B cell (primary cell): Measurements from ENCODE around the gene ZNF710.

Experiments used
- CTCF ChIP-seq: fragments of 200-600 bp; IDR thresholded peaks from one replicate; pipeline ENCODE4 v1.8.0; 2022; ENCODE audit warnings: antibody characterized with exemption, mild to moderate bottlenecking
- EZH2 ChIP-seq: IDR thresholded peaks from 2 replicates; pipeline ENCODE4 v1.6.1; 2012; ENCODE audit warnings: borderline replicate concordance, low read depth, mild to moderate bottlenecking, moderate library complexity, low read length; ENCODE audit not compliant: insufficient read depth, poor library complexity, severe bottlenecking

- TF ChIP-seq CTCF (no peak), EZH2 (no peak)
These were observed 24.9 kb upstream of the ZNF710 start for GRCh38 chr15:89976246-89976600.
